Natural killer cell (primary cell): ENCODE results near the gene SEBOX. TPM values are rescaled to one million over a fixed set of nuclear protein-coding genes. Genes with fewer than 3 reads are reported as not detected.

Experiments used
- ATAC-seq, 3 donors: fragments of 150-1000 bp in 2 of 3; fragments of 200-7000 bp in 1 of 3; cut with Tn5 transposase; 1 replicate in 1 of 3; 2 replicates in 2 of 3; pipeline ENCODE4 v1.10.0; 2021; ENCODE audit warnings: mild to moderate bottlenecking in 2 of 3, moderate library complexity in 2 of 3
- DNase-seq, 2 donors: peaks; one replicate each; pipeline versions ENCODE4 v3.0.0 to v3.0.0-alpha.2; 2013 to 2021; ENCODE audit warnings: mixed read lengths in 1 of 2
- H3K27ac ChIP-seq: one replicate; pipeline ENCODE4 v1.5.1; 2013; ENCODE audit warnings: mild to moderate bottlenecking, low read length
- H3K27me3 ChIP-seq: one replicate; pipeline ENCODE4 v1.6.1; 2013; ENCODE audit warnings: low read length; ENCODE audit not compliant: control insufficient read depth, insufficient read depth
- H3K36me3 ChIP-seq: one replicate; pipeline ENCODE4 v1.6.1; 2013; ENCODE audit warnings: low read length; ENCODE audit not compliant: control insufficient read depth, insufficient read depth
- H3K4me1 ChIP-seq: one replicate; pipeline ENCODE4 v1.6.1; 2013; ENCODE audit warnings: low read length; ENCODE audit not compliant: control insufficient read depth, insufficient read depth
- H3K4me3 ChIP-seq: one replicate; pipeline ENCODE4 v1.5.1; 2013; ENCODE audit warnings: low read length
- H3K9me3 ChIP-seq: one replicate; pipeline ENCODE4 v1.6.1; 2013; ENCODE audit warnings: low read length; ENCODE audit not compliant: control insufficient read depth, insufficient read depth
- H3K27ac Mint-ChIP-seq, 2 donors: one replicate each; pipeline ENCODE4 v1.8.0; 2022; ENCODE audit warnings: mild to moderate bottlenecking in 2 of 2, mixed read lengths in 2 of 2, moderate library complexity in 1 of 2
- H3K27me3 Mint-ChIP-seq, 2 donors: one replicate each; pipeline ENCODE4 v1.8.0; 2022; ENCODE audit warnings: low read depth in 2 of 2, mixed read lengths in 2 of 2
- H3K36me3 Mint-ChIP-seq: one replicate; pipeline ENCODE4 v1.8.0; 2022; ENCODE audit warnings: mixed read lengths
- H3K4me1 Mint-ChIP-seq, 2 donors: one replicate each; pipeline ENCODE4 v1.8.0; 2022; ENCODE audit warnings: mixed read lengths in 2 of 2
- H3K4me3 Mint-ChIP-seq: one replicate; pipeline ENCODE4 v1.8.0; 2022; ENCODE audit warnings: mild to moderate bottlenecking, moderate library complexity, mixed read lengths
- H3K9me3 Mint-ChIP-seq, 2 donors: one replicate each; pipeline ENCODE4 v1.8.0; 2022; ENCODE audit warnings: mixed read lengths in 2 of 2
- CTCF ChIP-seq: fragments of 200-600 bp; IDR thresholded peaks from one replicate; pipeline ENCODE4 v1.8.0; 2022; ENCODE audit warnings: antibody characterized with exemption
- WGBS: methylation state at CpG from one replicate; pipeline ENCODE4 v1.1.7; 2013; ENCODE audit warnings: missing lambda C conversion rate; ENCODE audit not compliant: insufficient coverage; 5-methylcytosine and 5-hydroxymethylcytosine counted together
- intact Hi-C: fragments of 100-400 bp; cut with micrococcal nuclease; formaldehyde crosslinking; loops from one replicate; pipeline ENCODE4 v1.14.2; 2022
- total RNA-seq, 4 donors: library from RNA; stranded (reverse); fragments of 120-200 nt in 1 of 4; gene quantifications; one replicate each; pipeline versions ENCODE4 v1.2.3 to v1.2.4, GENCODE V29; 2013 to 2022

SEBOX gene
- total RNA-seq, 3 donors from 2014 or later (not counting 1 experiment from before 2014, with no cell fraction given) = not detected

GRCh38 chr17:28372945-28373274, 7.9 kb upstream of the SEBOX start:
- Histone ChIP-seq H3K36me3 (no peaks in the 10 kb centered on the region), H3K27me3 (no peaks in the 10 kb centered on the region), H3K9me3 (no peaks in the 10 kb centered on the region), H3K4me1 (peaks cover 23% of the 10 kb centered on the region), H3K27ac (no peak overlapping the region), H3K4me3 (no peak overlapping the region)
- Mint-ChIP-seq H3K27ac (peak overlapping the region in 1 of 2 donors; percentile 93), H3K4me1 (peaks cover 10 to 23% of the 10 kb centered on the region in 2 donors), H3K36me3 (no peaks in the 10 kb centered on the region), H3K9me3 (no peaks in the 10 kb centered on the region), H3K27me3 (no peaks in the 10 kb centered on the region), H3K4me3 (peak overlapping the region; percentile 81)
- no peak for TF ChIP-seq CTCF
- DNase-seq (no peak), ATAC-seq (no peak)
- intact Hi-C loops = no loop called here
- WGBS = 100% methylated on average over 1 of the region's 6 CpGs

GRCh38 chr17:28372203-28372944, 7.4 kb upstream of the SEBOX start:
- intact Hi-C loops = no loop called here
- Histone ChIP-seq H3K4me1 (peaks cover 23% of the 10 kb centered on the region), H3K36me3 (no peaks in the 10 kb centered on the region), H3K27me3 (no peaks in the 10 kb centered on the region), H3K27ac (no peak overlapping the region), H3K9me3 (no peaks in the 10 kb centered on the region), H3K4me3 (peak overlapping the region; percentile 13)
- peak overlapping the region; percentile 85 to 93 for H3K27ac Mint-ChIP-seq
- H3K4me1 Mint-ChIP-seq = peaks cover 10 to 23% of the 10 kb centered on the region in 2 donors
- H3K4me3 Mint-ChIP-seq = peak overlapping the region; percentile 81
- TF ChIP-seq CTCF = no peak
- H3K9me3 Mint-ChIP-seq = no peaks in the 10 kb centered on the region
- no peaks in the 10 kb centered on the region for H3K36me3 Mint-ChIP-seq
- DNase-seq (peak in 1 of 2 donors; percentile 46), ATAC-seq (peak in 1 of 3 donors; percentile 2)
- no peaks in the 10 kb centered on the region for H3K27me3 Mint-ChIP-seq
- WGBS = 8% methylated on average over 51 of the region's 53 CpGs

- peak within 1 kb of the TSS; percentile 87 for H3K27ac ChIP-seq
- no peaks in the 10 kb centered on the region for H3K27me3 ChIP-seq
- intact Hi-C loops = no loop called here
- no peak for TF ChIP-seq CTCF
- WGBS = under 1% methylated on average over 70 of the region's 80 CpGs
- H3K9me3 ChIP-seq = no peaks in the 10 kb centered on the region
- Mint-ChIP-seq H3K36me3 (no peaks in the 10 kb centered on the region), H3K4me3 (peak within 1 kb of the TSS; percentile 95), H3K27ac (peak within 1 kb of the TSS; percentile 85 to 93), H3K4me1 (peaks cover 10 to 23% of the 10 kb centered on the region in 2 donors), H3K27me3 (no peaks in the 10 kb centered on the region), H3K9me3 (no peaks in the 10 kb centered on the region)
- ATAC-seq (peak; percentile 84 to 90 (median 85)), DNase-seq (peak; percentile 67 to 88)
- H3K4me3 ChIP-seq = peak within 1 kb of the TSS; percentile 84
- H3K4me1 ChIP-seq = peaks cover 23% of the 10 kb centered on the region
- no peaks in the 10 kb centered on the region for H3K36me3 ChIP-seq
Observed at GRCh38 chr17:28371245-28372202, 6.5 kb upstream of the SEBOX start, which contains the start of gene SARM1. TSS of gene SARM1 (plus strand) at chr17:28371694. CDS start at chr17:28372033, 339 bp downstream.
